Lower lobe of right lung (tissue), 2 donors: ENCODE data around the gene SLC2A11. TPM values are rescaled to one million over a fixed set of nuclear protein-coding genes. Genes with fewer than 3 reads are reported as not detected.

Source experiments
- ATAC-seq, 2 donors: fragments of 200-7000 bp; cut with Tn5 transposase; one replicate each; pipeline ENCODE4 v1.9.1; 2020 to 2022; ENCODE audit warnings: mild to moderate bottlenecking in 2 of 2, moderate library complexity in 2 of 2
- DNase-seq: peaks from one replicate; pipeline ENCODE4 v3.0.0-alpha.2; 2020
- H3K27ac ChIP-seq: fragments of 200-600 bp; one replicate; pipeline ENCODE4 v1.8.0; 2022
- H3K27me3 ChIP-seq: fragments of 200-600 bp; one replicate; pipeline ENCODE4 v1.8.0; 2022; ENCODE audit warnings: low read depth
- H3K36me3 ChIP-seq: fragments of 200-600 bp; one replicate; pipeline ENCODE4 v1.8.0; 2022; ENCODE audit warnings: mild to moderate bottlenecking
- H3K4me1 ChIP-seq: fragments of 200-600 bp; one replicate; pipeline ENCODE4 v1.8.0; 2022
- H3K4me3 ChIP-seq: fragments of 200-600 bp; one replicate; pipeline ENCODE4 v1.8.0; 2022; ENCODE audit warnings: mild to moderate bottlenecking
- H3K9me3 ChIP-seq: fragments of 200-600 bp; one replicate; pipeline ENCODE4 v1.8.0; 2022
- intact Hi-C: fragments of 100-400 bp; cut with DNase I; formaldehyde crosslinking; loops from one replicate; pipeline ENCODE4 v1.11.0; 2022
- total RNA-seq: library from RNA; stranded (reverse); fragmentation: NEBNext Ultra II Directional; extraction: Animal tissue kit (Norgen Biotek cat#: 25700); gene quantifications from one replicate; pipeline ENCODE4 v1.2.1, GENCODE V29; 2021
- TF ChIP-seq, protein P1 (sequence below): fragments of 200-600 bp; IDR thresholded peaks from one replicate; pipeline ENCODE4 v1.8.0; 2022; ENCODE audit warnings: antibody characterized with exemption, mild to moderate bottlenecking
- donor health status: DM: no; HTN: yes; CAD: no; lungs with severe emphysema.

SLC2A11 gene
- total RNA-seq, 1 donor from 2014 or later = 12.7 TPM

DNA sequence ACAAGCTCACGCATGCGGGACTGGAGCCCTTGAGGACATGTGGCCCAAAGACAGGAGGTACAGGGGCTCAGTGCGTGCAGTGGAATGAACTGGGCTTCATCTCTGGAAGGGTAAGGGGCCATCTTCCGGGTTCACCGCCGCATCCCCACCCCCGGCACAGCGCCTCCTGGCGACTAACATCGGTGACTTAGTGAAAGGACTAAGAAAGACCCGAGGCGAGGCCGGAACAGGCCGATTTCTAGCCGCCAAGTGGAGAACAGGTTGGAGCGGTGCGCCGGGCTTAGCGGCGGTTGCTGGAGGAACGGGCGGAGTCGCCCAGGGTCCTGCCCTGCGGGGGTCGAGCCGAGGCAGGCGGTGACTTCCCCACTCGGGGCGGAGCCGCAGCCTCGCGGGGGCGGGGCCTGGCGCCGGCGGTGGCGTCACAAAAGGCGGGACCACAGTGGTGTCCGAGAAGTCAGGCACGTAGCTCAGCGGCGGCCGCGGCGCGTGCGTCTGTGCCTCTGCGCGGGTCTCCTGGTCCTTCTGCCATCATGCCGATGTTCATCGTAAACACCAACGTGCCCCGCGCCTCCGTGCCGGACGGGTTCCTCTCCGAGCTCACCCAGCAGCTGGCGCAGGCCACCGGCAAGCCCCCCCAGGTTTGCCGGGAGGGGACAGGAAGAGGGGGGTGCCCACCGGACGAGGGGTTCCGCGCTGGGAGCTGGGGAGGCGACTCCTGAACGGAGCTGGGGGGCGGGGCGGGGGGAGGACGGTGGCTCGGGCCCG lies 36.5 kb downstream of the SLC2A11 start, which contains the start of gene MIF:
Gene MIF, plus strand, starts transcription at position 439 of the 765 bp plus-strand sequence. Its CDS starts 92 bp downstream, at position 531.
- TF ChIP-seq, protein P1, sequence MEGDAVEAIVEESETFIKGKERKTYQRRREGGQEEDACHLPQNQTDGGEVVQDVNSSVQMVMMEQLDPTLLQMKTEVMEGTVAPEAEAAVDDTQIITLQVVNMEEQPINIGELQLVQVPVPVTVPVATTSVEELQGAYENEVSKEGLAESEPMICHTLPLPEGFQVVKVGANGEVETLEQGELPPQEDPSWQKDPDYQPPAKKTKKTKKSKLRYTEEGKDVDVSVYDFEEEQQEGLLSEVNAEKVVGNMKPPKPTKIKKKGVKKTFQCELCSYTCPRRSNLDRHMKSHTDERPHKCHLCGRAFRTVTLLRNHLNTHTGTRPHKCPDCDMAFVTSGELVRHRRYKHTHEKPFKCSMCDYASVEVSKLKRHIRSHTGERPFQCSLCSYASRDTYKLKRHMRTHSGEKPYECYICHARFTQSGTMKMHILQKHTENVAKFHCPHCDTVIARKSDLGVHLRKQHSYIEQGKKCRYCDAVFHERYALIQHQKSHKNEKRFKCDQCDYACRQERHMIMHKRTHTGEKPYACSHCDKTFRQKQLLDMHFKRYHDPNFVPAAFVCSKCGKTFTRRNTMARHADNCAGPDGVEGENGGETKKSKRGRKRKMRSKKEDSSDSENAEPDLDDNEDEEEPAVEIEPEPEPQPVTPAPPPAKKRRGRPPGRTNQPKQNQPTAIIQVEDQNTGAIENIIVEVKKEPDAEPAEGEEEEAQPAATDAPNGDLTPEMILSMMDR = peak; percentile 76
- H3K4me1 ChIP-seq = peaks cover 19% of the 10 kb centered on the region
- DNase-seq = peak; percentile 96
- ATAC-seq = peak; percentile 96
- H3K4me3 ChIP-seq = peak within 1 kb of the TSS; percentile 81
- no peaks in the 10 kb centered on the region for H3K27me3 ChIP-seq
- no peaks in the 10 kb centered on the region for H3K9me3 ChIP-seq
- H3K36me3 ChIP-seq = peaks cover 19% of the 10 kb centered on the region
- intact Hi-C loops = no loop called here
- H3K27ac ChIP-seq = peak within 1 kb of the TSS; percentile 96

DNA sequence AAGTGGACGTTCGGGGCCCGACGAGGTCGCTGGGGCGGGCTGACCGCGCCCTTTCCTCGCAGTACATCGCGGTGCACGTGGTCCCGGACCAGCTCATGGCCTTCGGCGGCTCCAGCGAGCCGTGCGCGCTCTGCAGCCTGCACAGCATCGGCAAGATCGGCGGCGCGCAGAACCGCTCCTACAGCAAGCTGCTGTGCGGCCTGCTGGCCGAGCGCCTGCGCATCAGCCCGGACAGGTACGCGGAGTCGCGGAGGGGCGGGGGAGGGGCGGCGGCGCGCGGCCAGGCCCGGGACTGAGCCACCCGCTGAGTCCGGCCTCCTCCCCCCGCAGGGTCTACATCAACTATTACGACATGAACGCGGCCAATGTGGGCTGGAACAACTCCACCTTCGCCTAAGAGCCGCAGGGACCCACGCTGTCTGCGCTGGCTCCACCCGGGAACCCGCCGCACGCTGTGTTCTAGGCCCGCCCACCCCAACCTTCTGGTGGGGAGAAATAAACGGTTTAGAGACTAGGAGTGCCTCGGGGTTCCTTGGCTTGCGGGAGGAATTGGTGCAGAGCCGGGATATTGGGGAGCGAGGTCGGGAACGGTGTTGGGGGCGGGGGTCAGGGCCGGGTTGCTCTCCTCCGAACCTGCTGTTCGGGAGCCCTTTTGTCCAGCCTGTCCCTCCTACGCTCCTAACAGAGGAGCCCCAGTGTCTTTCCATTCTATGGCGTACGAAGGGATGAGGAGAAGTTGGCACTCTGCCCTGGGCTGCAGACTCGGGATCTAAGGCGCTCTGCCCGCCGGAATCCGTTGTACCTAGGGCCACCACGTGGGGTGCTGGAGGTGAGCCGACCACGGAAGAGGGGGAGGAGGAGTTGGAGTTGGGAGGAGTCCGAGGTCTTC lies 37.3 kb downstream of the SLC2A11 start:
- Histone ChIP-seq H3K4me3 (peak overlapping the region; percentile 81), H3K36me3 (peaks cover 19% of the 10 kb centered on the region), H3K27ac (peak overlapping the region; percentile 96), H3K9me3 (no peaks in the 10 kb centered on the region), H3K27me3 (no peaks in the 10 kb centered on the region), H3K4me1 (peaks cover 19% of the 10 kb centered on the region)
- intact Hi-C loops = no loop called here
- TF ChIP-seq, protein P1 = no peak
- ATAC-seq (peak; percentile 76), DNase-seq (peak; percentile 85)

DNA sequence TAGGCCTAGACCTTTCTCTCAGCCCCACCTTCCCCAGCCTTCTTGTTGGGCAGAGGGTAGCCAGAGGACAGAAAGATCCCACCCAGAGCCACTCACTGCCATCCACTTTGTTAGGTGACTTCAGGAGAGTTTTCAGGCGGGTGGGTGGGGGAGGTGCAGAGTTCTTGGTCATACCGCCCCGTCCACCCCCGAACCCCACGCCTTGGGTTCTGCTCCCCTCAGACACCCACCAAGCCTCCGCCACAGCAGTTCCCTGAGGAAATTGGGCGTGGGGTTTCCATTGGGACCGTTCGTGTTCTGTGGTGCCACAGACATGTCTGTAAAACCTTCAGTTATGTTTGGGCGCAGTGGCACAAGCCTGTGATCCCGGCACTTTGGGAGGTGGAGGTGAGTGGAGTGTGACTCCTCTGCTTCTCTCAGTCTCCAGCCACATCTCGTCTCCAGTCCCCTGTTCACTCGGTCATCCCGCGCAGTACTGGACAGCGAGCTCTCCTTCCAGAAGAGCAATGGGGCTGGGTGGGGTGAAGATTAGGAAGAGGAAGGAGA lies 38.0 kb downstream of the SLC2A11 start:
- peak overlapping the region; percentile 81 for H3K4me3 ChIP-seq
- no peaks in the 10 kb centered on the region for H3K27me3 ChIP-seq
- H3K27ac ChIP-seq = peak overlapping the region; percentile 96
- no peaks in the 10 kb centered on the region for H3K9me3 ChIP-seq
- no peak for ATAC-seq
- TF ChIP-seq, protein P1 = no peak
- intact Hi-C loops = no loop called here
- H3K36me3 ChIP-seq = peaks cover 19% of the 10 kb centered on the region
- no peak for DNase-seq
- peaks cover 19% of the 10 kb centered on the region for H3K4me1 ChIP-seq

DNA sequence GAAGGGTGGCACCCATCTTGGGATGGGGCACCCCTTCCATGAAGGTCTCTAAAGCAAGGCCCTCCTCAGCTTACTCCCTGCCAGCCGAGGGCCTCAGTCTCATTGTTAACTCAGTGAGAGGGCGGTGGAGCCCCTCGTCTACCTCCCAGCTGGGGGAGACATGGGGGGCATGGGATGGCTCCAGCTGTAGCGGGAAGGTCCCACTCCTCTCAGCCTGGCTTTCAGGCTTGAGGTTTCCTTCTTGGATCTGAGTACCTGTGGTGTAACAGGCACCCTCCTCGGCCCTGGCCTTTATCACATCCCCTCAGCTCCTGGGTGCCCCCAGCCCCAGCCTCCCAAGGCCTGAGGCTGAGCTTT lies 38.5 kb downstream of the SLC2A11 start:
- H3K4me3 ChIP-seq = no peak overlapping the region
- H3K4me1 ChIP-seq = peaks cover 19% of the 10 kb centered on the region
- H3K27ac ChIP-seq = no peak overlapping the region
- H3K9me3 ChIP-seq = no peaks in the 10 kb centered on the region
- intact Hi-C loops = no loop called here
- TF ChIP-seq, protein P1 = no peak
- no peaks in the 10 kb centered on the region for H3K27me3 ChIP-seq
- ATAC-seq (no peak), DNase-seq (no peak)
- peaks cover 19% of the 10 kb centered on the region for H3K36me3 ChIP-seq

DNA sequence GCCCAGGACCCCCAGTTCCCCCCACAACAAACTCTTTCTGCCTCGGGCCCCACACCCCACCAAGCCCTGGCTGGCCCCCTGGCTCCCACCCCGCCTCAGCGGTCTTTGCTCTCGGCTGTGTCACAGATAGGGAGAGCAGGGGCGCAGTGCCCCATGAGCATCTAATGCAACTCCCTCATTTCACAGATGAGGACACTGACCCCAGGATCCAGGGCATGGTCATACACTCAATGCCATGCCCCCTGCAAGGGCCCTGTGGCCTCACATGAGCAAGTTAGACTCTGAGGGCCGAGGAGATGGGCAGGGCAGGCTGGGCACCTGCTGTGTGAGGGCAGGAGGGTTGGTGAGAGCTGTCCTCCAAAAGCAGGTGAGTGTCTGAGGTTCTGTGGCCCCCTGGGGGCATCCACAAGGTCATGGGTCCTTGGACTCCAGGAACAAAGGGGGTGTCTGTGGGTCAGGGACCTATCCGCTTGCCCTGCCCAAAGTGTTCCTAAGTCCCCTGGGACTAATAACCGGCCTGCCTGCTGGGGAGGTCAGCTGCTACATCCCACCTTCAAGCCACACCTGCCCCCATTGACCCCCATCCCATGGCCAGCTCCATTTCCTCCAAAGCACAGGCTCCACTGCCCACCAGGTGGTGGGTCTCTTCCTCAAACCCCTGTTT lies 39.0 kb downstream of the SLC2A11 start:
- Histone ChIP-seq H3K9me3 (no peaks in the 10 kb centered on the region), H3K4me3 (no peak overlapping the region), H3K4me1 (peaks cover 19% of the 10 kb centered on the region), H3K27me3 (no peaks in the 10 kb centered on the region), H3K36me3 (peaks cover 19% of the 10 kb centered on the region), H3K27ac (no peak overlapping the region)
- TF ChIP-seq, protein P1 = no peak
- DNase-seq = no peak
- intact Hi-C loops = no loop called here
- ATAC-seq = no peak
